Measurements from ENCODE around the gene RETREG1.

DNA sequence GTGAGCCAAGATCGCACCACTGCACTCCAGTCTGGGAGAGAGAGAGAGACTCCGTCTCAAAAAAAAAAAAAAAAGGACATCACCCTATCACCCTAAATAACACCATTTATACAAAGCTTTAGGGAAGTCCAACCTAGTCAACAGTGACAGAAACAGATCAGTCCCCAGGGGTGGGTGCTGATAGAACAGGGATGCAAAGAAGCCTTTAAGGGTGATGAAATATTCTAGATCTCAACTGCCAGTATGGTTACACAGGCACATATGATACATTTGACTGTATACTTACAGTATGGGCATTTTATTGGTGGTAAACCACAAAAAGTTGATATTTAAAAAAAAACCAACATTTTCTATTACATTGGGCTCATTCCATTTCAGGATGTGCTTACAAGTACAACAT, 4.8 kb downstream of the RETREG1 start:
- TF ChIP-seq, protein P1, sequence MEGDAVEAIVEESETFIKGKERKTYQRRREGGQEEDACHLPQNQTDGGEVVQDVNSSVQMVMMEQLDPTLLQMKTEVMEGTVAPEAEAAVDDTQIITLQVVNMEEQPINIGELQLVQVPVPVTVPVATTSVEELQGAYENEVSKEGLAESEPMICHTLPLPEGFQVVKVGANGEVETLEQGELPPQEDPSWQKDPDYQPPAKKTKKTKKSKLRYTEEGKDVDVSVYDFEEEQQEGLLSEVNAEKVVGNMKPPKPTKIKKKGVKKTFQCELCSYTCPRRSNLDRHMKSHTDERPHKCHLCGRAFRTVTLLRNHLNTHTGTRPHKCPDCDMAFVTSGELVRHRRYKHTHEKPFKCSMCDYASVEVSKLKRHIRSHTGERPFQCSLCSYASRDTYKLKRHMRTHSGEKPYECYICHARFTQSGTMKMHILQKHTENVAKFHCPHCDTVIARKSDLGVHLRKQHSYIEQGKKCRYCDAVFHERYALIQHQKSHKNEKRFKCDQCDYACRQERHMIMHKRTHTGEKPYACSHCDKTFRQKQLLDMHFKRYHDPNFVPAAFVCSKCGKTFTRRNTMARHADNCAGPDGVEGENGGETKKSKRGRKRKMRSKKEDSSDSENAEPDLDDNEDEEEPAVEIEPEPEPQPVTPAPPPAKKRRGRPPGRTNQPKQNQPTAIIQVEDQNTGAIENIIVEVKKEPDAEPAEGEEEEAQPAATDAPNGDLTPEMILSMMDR (IDR thresholded peaks at IDR 0.05) = no peak
- TF ChIP-seq POLR2A (IDR thresholded peaks at IDR 0.05) = no peak

Measured in Peyer's patch (tissue), 4 donors.